SK-N-SH (cell line): ENCODE results near the gene FAM120B. TPM values are rescaled to one million over a fixed set of nuclear protein-coding genes. Genes with fewer than 3 reads are reported as not detected.
"Not testable (repeated sequence)": the region's sequence is repeated elsewhere in the genome, so short reads cannot be mapped to it uniquely, and the experiment has no call there.

Source experiments
- CTCF ChIA-PET: fragments of 300-600, 350-600 bp; formaldehyde crosslinking; extraction: SDS; loops from one replicate; lab custom pipeline; 2021; lab: Yijun Ruan, JAX
- POLR2A ChIA-PET: fragments of 350-600 bp; sonication (Branson Sonifier 250); formaldehyde crosslinking; extraction: SDS; loops from one replicate; lab custom pipeline; 2020; ENCODE audit warnings: antibody characterized with exemption, inconsistent platforms; lab: Yijun Ruan, JAX
- DNase-seq: peaks from one replicate; pipeline ENCODE4 v3.0.0; 2012
- H2AFZ ChIP-seq: fragments of 200-600 bp; sonication (generic); 2 replicates; pipeline ENCODE4 v1.8.1; 2016; ENCODE audit warnings: antibody characterized with exemption, mild to moderate bottlenecking, low read depth
- H3F3A ChIP-seq: fragments of 200-600 bp; sonication (generic); replicated peaks from 2 replicates; pipeline ENCODE3; 2016; ENCODE audit warnings: antibody characterized with exemption, mild to moderate bottlenecking; ENCODE audit not compliant: insufficient read depth
- H3K27ac ChIP-seq, 2 experiments: fragments of 200-500 bp in 1 of 2; fragments of 200-600 bp in 1 of 2; sonication (Bioruptor generic) in 1 of 2; sonication (generic), shearing (Covaris generic) in 1 of 2; 2 replicates each; pipeline versions ENCODE4 v1.5.1 to v1.6.1; 2014 to 2016; ENCODE audit warnings: low read depth in 2 of 2, inconsistent platforms in 1 of 2, low read length in 1 of 2, mild to moderate bottlenecking in 1 of 2, mixed read lengths in 1 of 2
- H3K27me3 ChIP-seq: fragments of 200-600 bp; sonication (generic), shearing (Covaris generic); 2 replicates; pipeline ENCODE4 v1.6.1; 2016; ENCODE audit warnings: mixed run types; ENCODE audit not compliant: insufficient read depth
- H3K36me3 ChIP-seq, 2 experiments: fragments of 200-500 bp in 1 of 2; fragments of 200-600 bp in 1 of 2; sonication (Bioruptor generic) in 1 of 2; sonication (generic) in 1 of 2; replicated peaks in 1 of 2; 2 replicates each; pipeline versions ENCODE3 to v1.5.1; 2014 to 2016; ENCODE audit warnings: low read length in 1 of 2, mild to moderate bottlenecking in 1 of 2; ENCODE audit not compliant: insufficient read depth in 2 of 2, control insufficient read depth in 1 of 2
- H3K4me1 ChIP-seq, 2 experiments: fragments of 200-500 bp in 1 of 2; fragments of 200-600 bp in 1 of 2; sonication (Bioruptor generic) in 1 of 2; sonication (generic), shearing (Covaris generic) in 1 of 2; 2 replicates each; pipeline versions ENCODE4 v1.5.1 to v1.6.1; 2014 to 2016; ENCODE audit warnings: low read depth in 1 of 2, low read length in 1 of 2, mixed run types in 1 of 2; ENCODE audit not compliant: insufficient read depth in 2 of 2, control insufficient read depth in 1 of 2
- H3K4me2 ChIP-seq: fragments of 200-600 bp; sonication (generic), shearing (Covaris generic); 2 replicates; pipeline ENCODE4 v1.6.1; 2017; ENCODE audit warnings: mixed run types
- H3K4me3 ChIP-seq, 2 experiments: fragments of 200-500 bp in 1 of 2; fragments of 200-600 bp in 1 of 2; sonication (Bioruptor generic) in 1 of 2; sonication (generic), shearing (Covaris generic) in 1 of 2; 2 replicates each; pipeline versions ENCODE4 v1.5.1 to v1.8.1; 2014 to 2016; ENCODE audit warnings: low read depth in 2 of 2, inconsistent platforms in 1 of 2, low read length in 1 of 2, mild to moderate bottlenecking in 1 of 2, mixed read lengths in 1 of 2, moderate library complexity in 1 of 2
- H3K79me2 ChIP-seq: fragments of 200-600 bp; sonication (generic); 2 replicates; pipeline ENCODE4 v1.8.1; 2017; ENCODE audit warnings: mild to moderate bottlenecking; ENCODE audit not compliant: insufficient read depth
- H3K9ac ChIP-seq: fragments of 200-600 bp; sonication (generic); 2 replicates; pipeline ENCODE4 v1.6.1; 2017; ENCODE audit warnings: mixed run types
- H3K9me2 ChIP-seq: fragments of 200-600 bp; sonication (generic); 2 replicates; pipeline ENCODE4 v1.6.1; 2017; ENCODE audit warnings: mixed run types
- H3K9me3 ChIP-seq: fragments of 200-600 bp; sonication (generic); 2 replicates; pipeline ENCODE4 v1.6.1; 2017; ENCODE audit warnings: mixed run types, mild to moderate bottlenecking, moderate library complexity
- H4K20me1 ChIP-seq: fragments of 200-600 bp; sonication (generic); 2 replicates; pipeline ENCODE4 v1.6.1; 2017; ENCODE audit warnings: mild to moderate bottlenecking, mixed run types; ENCODE audit not compliant: insufficient read depth
- EZH2phosphoT487 ChIP-seq: fragments of 200-600 bp; sonication (generic); IDR thresholded peaks from 2 replicates; pipeline ENCODE4 v1.6.1; 2017; ENCODE audit warnings: low read depth, mixed run types, mild to moderate bottlenecking, antibody characterized with exemption, moderate library complexity, borderline replicate concordance
- MEF2A ChIP-seq: IDR thresholded peaks from 2 replicates; pipeline ENCODE4 v1.4.0; 2012; ENCODE audit warnings: low read depth, borderline replicate concordance
- MXI1 ChIP-seq: IDR thresholded peaks from 2 replicates; pipeline ENCODE4 v1.6.1; 2012; ENCODE audit warnings: mild to moderate bottlenecking, low read depth, low read length, improper control_type of control experiment
- NRF1 ChIP-seq: IDR thresholded peaks from 2 replicates; pipeline ENCODE4 v1.6.1; 2012; ENCODE audit warnings: low read depth, mild to moderate bottlenecking, low read length
- POLR2AphosphoS5 ChIP-seq: IDR thresholded peaks from 2 replicates; pipeline ENCODE4 v1.6.1; 2012; ENCODE audit warnings: low read depth, low read length
- RAD21 ChIP-seq: IDR thresholded peaks from 2 replicates; pipeline ENCODE4 v1.6.1; 2012; ENCODE audit warnings: mild to moderate bottlenecking, low read length
- RCOR1 ChIP-seq: fragments of 150-350 bp; IDR thresholded peaks from 2 replicates; pipeline ENCODE4 v1.6.1; 2017; ENCODE audit warnings: antibody characterized with exemption, low read length
- TEAD4 ChIP-seq: IDR thresholded peaks from 2 replicates; pipeline ENCODE4 v1.4.0; 2012; ENCODE audit warnings: mild to moderate bottlenecking, borderline replicate concordance; ENCODE audit not compliant: insufficient read depth
- ZBTB33 ChIP-seq: IDR thresholded peaks from 2 replicates; pipeline ENCODE4 v1.4.0; 2012; ENCODE audit warnings: low read depth, borderline replicate concordance
- WGBS: methylation state at CpG from one replicate; pipeline ENCODE4 v1.1.6; 2017; ENCODE audit warnings: low lambda C conversion rate; 5-methylcytosine and 5-hydroxymethylcytosine counted together
- polyA plus RNA-seq, 3 experiments: library from polyadenylated mRNA; depleted of rRNA; stranded (reverse); fragments of >200 nt; gene quantifications; 2 replicates each; pipeline ENCODE4 v1.2.3, GENCODE V29; 2012
- TF ChIP-seq, protein P1 (sequence below): fragments of 200-600 bp; sonication (generic); IDR thresholded peaks from 2 replicates; pipeline ENCODE4 v1.6.1; 2017; ENCODE audit warnings: antibody characterized with exemption, mild to moderate bottlenecking, moderate library complexity
- TF ChIP-seq, protein P2 (sequence below): IDR thresholded peaks from 2 replicates; pipeline ENCODE4; 2012
- TF ChIP-seq, protein P3 (sequence below): IDR thresholded peaks from 2 replicates; pipeline ENCODE4 v1.4.0; 2012; ENCODE audit warnings: low read depth, borderline replicate concordance
- TF ChIP-seq, protein P4 (sequence below): fragments of 150-350 bp; IDR thresholded peaks from 2 replicates; pipeline ENCODE4 v1.6.1; 2017; ENCODE audit warnings: antibody characterized with exemption, low read length, low read depth, borderline replicate concordance

The FAM120B gene
- polyA plus RNA-seq, 1 of the 3 experiments (the other 2 are of a cell fraction): 7.7 TPM

DNA sequence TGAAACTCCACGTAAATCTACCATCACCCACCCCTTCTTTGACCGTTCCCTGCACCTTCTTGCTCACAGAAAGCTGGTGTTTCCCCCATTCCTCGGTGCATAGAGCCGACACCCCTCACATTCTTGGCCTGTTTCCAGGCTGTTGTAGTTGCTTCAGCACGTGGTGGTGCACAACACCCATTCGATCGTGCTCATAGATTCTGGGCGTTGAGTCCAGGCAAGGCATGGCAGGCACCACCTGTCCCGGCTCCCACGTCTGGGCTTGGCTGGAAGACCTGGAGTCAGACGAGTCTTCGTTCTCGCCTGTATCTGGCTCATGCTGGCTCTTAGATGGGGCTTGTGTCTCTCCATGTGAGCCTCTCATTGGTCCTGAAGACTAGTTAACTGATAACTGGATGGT is 100.6 kb downstream of the FAM120B start (continued):
- TF ChIP-seq EZH2phosphoT487 (no peak), MXI1 (no peak)
- TF ChIP-seq, all 33 proteins: peak for 0

DNA sequence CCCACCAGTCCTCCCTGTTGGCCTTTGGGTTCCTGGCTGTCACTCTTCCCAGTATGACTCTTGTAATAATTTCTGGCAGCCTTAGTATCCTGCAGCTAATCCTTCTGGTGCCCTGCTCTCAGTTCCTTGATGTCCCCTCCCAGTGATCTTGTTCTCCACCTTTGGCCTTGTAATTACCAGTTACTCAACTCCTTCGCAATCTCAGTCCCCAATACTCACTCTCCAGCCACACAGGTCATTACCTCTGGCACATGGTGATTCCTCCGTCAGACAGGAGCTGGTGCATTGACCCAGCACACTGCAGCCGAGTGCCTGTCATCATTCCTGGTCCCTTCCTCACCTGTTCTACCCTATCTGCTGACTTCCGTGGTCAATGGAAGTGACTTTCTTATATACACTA is 101.4 kb downstream of the FAM120B start:
- Histone ChIP-seq H3K27ac (no peak overlapping the region), H3K4me2 (no peak overlapping the region), H3F3A (peaks cover 35% of the 10 kb centered on the region), H3K79me2 (no peaks in the 10 kb centered on the region), H3K36me3 (peaks cover 10 to 24% of the 10 kb centered on the region in 2 experiments), H3K9me3 (no peaks in the 10 kb centered on the region), H4K20me1 (no peaks in the 10 kb centered on the region), H3K27me3 (no peaks in the 10 kb centered on the region), H3K4me3 (no peak overlapping the region), H3K4me1 (peaks cover 0 to 19% of the 10 kb centered on the region in 2 experiments; a peak in 2 of 4 replicates), H3K9ac (no peak overlapping the region), H3K9me2 (no peaks in the 10 kb centered on the region), H2AFZ (no peak overlapping the region)
- WGBS: 89% methylated on average over 4 of the region's 4 CpGs
- CTCF ChIA-PET: interaction anchor here (0.7 kb wide), 1 partner anchor 16 kb away, joined by 3 read pairs; no protein-coding TSS in a partner anchor
- no peak for DNase-seq
- TF ChIP-seq ZBTB33 (no peak), NRF1 (no peak), RAD21 (no peak), POLR2AphosphoS5 (no peak), TEAD4 (no peak), MEF2A (no peak), RCOR1 (no peak), EZH2phosphoT487 (no peak)
- TF ChIP-seq, protein P1, sequence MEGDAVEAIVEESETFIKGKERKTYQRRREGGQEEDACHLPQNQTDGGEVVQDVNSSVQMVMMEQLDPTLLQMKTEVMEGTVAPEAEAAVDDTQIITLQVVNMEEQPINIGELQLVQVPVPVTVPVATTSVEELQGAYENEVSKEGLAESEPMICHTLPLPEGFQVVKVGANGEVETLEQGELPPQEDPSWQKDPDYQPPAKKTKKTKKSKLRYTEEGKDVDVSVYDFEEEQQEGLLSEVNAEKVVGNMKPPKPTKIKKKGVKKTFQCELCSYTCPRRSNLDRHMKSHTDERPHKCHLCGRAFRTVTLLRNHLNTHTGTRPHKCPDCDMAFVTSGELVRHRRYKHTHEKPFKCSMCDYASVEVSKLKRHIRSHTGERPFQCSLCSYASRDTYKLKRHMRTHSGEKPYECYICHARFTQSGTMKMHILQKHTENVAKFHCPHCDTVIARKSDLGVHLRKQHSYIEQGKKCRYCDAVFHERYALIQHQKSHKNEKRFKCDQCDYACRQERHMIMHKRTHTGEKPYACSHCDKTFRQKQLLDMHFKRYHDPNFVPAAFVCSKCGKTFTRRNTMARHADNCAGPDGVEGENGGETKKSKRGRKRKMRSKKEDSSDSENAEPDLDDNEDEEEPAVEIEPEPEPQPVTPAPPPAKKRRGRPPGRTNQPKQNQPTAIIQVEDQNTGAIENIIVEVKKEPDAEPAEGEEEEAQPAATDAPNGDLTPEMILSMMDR: no peak
- TF ChIP-seq, protein P2, sequence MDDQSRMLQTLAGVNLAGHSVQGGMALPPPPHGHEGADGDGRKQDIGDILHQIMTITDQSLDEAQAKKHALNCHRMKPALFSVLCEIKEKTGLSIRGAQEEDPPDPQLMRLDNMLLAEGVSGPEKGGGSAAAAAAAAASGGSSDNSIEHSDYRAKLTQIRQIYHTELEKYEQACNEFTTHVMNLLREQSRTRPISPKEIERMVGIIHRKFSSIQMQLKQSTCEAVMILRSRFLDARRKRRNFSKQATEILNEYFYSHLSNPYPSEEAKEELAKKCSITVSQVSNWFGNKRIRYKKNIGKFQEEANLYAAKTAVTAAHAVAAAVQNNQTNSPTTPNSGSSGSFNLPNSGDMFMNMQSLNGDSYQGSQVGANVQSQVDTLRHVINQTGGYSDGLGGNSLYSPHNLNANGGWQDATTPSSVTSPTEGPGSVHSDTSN: no peak
- TF ChIP-seq, protein P3, sequence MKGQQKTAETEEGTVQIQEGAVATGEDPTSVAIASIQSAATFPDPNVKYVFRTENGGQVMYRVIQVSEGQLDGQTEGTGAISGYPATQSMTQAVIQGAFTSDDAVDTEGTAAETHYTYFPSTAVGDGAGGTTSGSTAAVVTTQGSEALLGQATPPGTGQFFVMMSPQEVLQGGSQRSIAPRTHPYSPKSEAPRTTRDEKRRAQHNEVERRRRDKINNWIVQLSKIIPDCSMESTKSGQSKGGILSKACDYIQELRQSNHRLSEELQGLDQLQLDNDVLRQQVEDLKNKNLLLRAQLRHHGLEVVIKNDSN: no peak
- TF ChIP-seq, protein P4, sequence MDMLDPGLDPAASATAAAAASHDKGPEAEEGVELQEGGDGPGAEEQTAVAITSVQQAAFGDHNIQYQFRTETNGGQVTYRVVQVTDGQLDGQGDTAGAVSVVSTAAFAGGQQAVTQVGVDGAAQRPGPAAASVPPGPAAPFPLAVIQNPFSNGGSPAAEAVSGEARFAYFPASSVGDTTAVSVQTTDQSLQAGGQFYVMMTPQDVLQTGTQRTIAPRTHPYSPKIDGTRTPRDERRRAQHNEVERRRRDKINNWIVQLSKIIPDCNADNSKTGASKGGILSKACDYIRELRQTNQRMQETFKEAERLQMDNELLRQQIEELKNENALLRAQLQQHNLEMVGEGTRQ: no peak
- POLR2A ChIA-PET: no interaction called here

DNA sequence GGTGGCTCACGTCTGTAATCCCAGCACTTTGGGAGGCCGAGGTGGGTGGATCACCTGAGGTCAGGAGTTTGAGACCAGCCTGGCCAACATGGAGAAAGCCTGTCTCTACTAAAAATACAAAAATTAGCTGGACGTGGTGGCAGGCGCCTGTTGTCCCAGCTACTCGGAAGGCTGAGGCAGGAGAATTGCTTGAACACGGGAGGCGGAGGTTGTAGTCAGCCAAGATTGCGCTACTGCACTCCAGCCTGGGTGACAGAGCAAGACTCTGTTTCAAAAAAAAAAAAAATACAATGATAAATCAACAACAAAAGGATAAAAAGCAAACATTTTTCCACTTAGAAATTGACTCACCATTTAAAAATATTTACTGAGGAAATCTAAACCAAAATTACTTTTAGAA is 103.2 kb downstream of the FAM120B start:
- CTCF ChIA-PET, H3K9ac ChIP-seq, H4K20me1 ChIP-seq, H3K4me2 ChIP-seq, DNase-seq, H2AFZ ChIP-seq, POLR2A ChIA-PET, H3K27ac ChIP-seq, H3K9me3 ChIP-seq, H3K9me2 ChIP-seq, H3K4me3 ChIP-seq, H3K27me3 ChIP-seq, H3K79me2 ChIP-seq: not testable (repeated sequence)
- Histone ChIP-seq H3F3A (peaks cover 26% of the 10 kb centered on the region), H3K4me1 (peaks cover 0 to 12% of the 10 kb centered on the region in 2 experiments; a peak in 2 of 4 replicates), H3K36me3 (peaks cover 10 to 17% of the 10 kb centered on the region in 2 experiments)
- WGBS: 87% methylated on average over 8 of the region's 8 CpGs
